T47D (cell line): ENCODE data around the gene GPR139.

Source experiments
- DNase-seq, 2 experiments: peaks; one replicate each; pipeline versions ENCODE4 v3.0.0 to v3.0.0-alpha.2; 2011 to 2012; ENCODE audit warnings: low read depth in 1 of 2, low spot score in 1 of 2
- JUND ChIP-seq: IDR thresholded peaks from 2 replicates; pipeline ENCODE4 v1.6.1; 2012; ENCODE audit warnings: low read depth
- in situ Hi-C: cut with HindIII; loops from 2 replicates; pipeline ENCODE4 v1.10.0; 2016; ENCODE audit warnings: low sequenced_read_pairs, low pct_unique_long_range_greater_than_20kb

Gene GPR139

DNA sequence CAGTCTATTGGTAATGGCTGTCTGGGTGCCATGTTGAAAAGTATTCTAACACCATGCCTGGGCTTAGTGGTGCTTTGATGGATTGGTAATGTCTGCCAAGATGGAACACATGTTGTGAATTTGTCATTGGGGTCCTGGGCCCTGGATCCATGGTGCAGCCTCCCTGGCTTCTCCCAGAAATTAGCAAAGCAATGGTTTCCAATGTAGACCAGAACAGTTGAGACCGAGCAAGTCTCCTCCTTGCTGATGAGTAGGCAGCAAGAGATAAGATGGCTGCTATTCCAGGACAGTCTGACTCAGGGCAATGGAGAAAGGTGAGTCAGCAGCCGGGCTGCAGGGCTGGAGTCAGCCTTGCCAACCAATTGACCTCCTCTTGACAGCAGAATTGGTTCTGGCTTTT is 30.8 kb downstream of the GPR139 start:
- in situ Hi-C loops: no loop called here
- no peak for TF ChIP-seq JUND
- no peak for DNase-seq

DNA sequence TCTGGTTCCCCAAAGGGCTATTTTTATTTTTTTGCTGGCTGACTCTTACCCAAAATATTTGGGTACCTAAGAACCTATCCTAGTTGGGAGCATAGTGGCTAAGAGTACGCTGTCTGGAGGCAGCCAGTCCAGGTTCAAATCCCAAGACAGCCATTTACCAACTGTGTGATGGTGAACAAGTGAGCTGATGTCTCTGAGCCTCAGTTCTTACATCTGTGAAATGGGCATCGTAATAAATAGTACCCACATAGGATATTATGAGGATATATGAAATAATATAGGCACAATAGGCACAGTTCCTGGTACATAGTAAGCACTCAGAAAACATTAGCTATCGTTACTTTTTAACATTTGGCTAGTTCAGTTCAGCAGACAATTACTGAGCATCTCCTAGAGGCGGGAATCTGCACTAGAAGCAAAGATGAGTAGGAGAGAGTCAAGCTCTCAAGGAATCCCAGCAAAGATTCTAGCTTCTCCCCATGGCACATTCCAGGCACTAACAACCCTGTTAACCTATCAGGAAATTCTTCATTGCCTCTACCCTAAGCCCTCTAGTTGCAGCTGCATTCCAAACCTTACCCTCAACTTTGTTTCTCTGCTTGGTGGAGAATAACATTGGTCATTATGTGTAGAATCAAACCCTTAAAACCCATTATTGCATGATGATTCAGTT is 31.6 kb downstream of the GPR139 start:
- in situ Hi-C loops: no loop called here
- DNase-seq: no peak
- TF ChIP-seq JUND: no peak

DNA sequence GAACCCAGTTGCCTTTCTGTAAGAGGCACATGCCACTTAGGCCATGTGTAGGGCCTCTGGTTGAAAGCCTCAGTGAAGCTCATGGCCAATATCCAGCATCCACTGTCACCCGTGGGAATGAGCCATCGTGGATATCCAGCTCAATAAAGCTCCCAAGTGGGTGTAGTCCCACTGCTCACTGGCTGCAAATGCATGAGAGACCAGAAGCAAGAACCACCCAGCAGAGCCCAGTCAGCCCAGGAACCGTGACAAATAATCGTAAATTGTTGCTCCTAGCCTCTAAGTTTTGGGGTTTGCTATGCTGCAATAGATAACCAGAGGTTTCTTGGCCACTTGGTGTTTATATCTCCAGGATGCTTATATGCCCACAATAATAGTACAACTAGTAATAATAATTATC is 33.7 kb downstream of the GPR139 start:
- in situ Hi-C loops: no loop called here
- no peak for DNase-seq
- TF ChIP-seq JUND: no peak

DNA sequence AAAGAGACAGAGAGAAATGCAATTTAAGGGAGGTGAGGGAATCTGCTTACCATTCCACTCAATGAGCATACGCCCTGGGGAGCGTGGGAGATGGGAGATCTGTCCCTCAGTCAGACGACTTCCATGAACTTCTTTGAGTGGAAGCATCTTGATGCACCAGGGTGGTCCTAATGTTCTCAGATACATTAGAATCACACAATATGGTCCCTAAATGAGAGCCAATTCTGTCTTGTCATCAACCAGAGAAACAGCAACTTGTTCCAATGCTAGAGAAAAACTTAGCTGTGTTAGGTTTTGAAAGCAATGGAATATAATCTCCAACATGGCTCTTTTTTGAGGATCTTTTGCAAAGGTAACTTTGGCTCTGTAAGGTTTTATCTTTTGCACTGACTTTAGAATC is 44.1 kb downstream of the GPR139 start:
- in situ Hi-C loops: no loop called here
- no peak for DNase-seq

DNA sequence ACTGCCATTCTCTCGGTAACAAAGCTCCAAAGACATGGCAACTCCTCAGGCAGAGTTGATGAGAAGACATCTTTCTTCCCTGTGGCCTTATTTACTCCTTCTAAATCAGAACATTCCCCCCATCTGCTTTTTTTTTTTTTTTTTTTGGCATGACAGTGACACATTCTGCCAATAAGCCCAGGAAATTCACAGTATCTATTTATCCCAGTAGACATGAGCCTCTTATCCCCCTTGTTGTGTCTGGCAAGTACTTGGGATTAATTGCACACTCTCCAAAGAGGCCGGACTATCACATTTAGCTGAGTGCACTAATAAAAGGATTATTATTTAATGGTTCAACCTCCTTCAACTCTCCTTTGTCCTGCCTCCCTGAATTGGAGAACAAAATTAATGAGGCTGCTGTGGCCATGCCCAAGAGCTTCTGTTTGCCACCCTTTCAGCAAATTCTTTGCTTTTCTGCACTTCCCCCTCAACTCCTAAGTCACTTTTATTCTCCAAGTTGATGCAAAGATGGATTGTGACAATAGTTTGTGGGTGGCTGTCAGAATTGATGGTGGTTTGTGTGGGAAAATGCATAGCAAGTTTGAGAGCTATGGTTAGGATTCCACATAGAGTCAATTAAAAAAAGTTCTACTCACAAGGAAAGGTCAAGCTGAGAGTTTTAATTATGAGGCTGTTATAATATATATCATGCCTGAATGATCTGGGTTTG is 47.2 kb downstream of the GPR139 start:
- TF ChIP-seq JUND: no peak
- DNase-seq: no peak
- in situ Hi-C loops: no loop called here

More for the DNA sequence above, 44.1 kb downstream of the GPR139 start:
- TF ChIP-seq JUND: no peak

DNA sequence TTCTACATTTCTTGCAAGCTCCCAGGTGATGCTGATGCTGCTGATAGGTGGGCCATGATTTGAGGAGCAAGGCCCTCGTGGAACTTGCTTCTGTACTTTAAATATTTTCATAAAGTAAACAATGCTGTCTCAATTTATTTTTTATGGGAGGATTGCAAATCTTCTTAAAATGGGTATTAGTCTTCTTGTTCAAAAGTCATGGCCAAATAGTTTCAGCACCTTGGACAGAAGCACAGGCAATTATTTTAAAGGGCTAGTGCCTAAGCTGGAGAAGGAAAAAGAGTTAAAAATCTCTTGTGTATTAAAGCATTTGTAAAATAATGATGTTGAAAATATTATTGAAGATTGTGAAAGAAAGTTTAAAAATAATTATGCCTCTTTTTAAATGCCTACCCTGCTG is 50.5 kb downstream of the GPR139 start:
- TF ChIP-seq JUND: no peak
- in situ Hi-C loops: no loop called here
- peak in 1 of 2 experiments; percentile 77 for DNase-seq

DNA sequence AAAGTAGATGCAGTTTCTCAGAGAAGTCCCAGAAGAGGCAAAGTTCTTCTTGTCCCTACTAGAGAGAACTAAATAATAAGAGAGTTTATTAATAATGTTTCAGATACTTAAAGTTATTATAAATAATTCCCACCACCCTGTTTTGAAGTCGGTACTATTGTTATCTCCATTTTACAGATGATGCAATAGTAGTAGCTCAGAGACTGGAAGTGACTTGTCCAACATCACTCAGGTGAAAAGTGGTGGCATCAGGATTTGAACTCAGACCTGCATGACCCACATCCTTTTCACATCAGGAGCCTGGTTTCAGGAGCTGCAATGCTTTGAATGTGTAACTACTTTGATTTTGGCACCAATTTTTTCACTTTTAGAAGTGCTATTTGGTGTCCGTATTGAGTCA is 52.7 kb downstream of the GPR139 start:
- TF ChIP-seq JUND: no peak
- DNase-seq: no peak
- in situ Hi-C loops: no loop called here

DNA sequence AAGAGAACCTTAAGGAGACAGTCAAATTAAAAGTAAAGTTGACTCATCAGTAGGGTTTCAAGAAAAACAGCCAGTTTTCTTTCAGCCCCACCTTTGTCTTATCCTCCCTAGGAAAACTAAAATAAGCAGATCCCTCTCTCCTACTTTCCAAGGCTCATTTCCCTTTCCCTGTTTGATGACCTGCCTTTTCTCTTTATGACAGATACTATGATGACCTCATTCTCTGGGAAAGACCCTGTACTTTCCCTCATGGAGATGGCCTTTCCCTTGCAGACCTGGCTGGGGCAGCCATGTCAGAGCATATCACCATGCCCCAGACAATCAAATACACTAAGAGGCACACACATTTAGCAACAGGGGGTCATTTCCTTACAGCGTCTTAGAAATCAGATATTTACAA is 53.6 kb downstream of the GPR139 start:
- no peak for DNase-seq
- no peak for TF ChIP-seq JUND
- in situ Hi-C loops: no loop called here

DNA sequence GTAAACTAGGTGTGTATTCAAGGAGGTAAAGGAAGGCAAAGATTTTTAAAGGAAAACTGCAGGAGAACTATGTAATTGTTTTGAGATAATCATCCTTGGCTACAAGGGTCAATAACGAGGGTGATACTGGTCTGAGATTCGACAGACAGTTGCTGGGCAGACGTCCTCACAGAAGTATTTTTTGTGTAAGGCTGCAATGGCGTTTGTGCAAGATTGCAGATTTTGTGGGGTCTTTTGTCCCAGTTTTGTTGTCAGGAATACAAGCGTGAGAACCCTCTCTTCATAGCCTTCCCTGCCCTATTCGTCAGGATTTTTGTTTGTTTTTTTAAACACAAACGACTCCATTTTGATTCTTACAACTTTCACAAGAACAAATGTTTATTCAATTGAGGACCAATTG is 57.5 kb downstream of the GPR139 start:
- in situ Hi-C loops: no loop called here
- no peak for DNase-seq
- no peak for TF ChIP-seq JUND

DNA sequence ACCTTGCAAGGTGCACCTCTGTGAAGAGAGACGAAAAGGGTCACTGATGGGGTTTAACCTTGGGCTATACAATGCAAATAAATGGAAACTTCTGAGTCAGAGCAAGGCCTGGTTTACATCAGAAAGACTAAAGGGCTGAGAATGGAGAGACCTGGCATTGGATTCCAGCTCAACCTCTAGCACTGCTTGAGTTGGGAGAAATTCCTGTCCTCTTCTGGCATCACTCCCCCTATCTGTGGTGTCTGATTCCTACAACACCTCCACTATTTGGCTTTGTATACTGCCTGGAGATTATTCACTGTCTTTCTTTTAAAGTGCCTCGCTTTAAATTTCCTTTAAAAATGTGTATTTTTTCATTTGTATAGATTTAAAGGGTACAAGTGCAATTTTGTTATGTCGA is 68.8 kb downstream of the GPR139 start:
- TF ChIP-seq JUND: no peak
- in situ Hi-C loops: no loop called here
- no peak for DNase-seq

DNA sequence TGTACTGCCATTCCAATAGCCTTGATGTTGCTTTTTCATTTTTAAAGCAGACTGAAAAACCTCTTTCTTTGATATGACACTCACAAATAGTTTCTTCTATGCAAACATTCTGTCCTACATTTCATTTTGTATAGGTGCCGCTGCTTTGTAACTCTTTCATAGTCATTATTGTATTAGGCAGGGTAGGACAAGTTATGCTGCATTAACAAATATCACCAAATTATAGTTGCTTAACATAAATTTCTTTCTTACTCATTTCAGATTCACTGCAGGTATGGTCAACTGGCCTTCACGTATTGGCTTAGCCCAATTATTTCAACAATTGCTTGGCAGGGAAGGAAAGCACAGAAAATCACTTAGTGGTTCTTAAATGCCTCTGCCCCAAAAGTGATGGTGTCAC is 70.8 kb downstream of the GPR139 start:
- in situ Hi-C loops: no loop called here
- no peak for TF ChIP-seq JUND
- no peak for DNase-seq

DNA sequence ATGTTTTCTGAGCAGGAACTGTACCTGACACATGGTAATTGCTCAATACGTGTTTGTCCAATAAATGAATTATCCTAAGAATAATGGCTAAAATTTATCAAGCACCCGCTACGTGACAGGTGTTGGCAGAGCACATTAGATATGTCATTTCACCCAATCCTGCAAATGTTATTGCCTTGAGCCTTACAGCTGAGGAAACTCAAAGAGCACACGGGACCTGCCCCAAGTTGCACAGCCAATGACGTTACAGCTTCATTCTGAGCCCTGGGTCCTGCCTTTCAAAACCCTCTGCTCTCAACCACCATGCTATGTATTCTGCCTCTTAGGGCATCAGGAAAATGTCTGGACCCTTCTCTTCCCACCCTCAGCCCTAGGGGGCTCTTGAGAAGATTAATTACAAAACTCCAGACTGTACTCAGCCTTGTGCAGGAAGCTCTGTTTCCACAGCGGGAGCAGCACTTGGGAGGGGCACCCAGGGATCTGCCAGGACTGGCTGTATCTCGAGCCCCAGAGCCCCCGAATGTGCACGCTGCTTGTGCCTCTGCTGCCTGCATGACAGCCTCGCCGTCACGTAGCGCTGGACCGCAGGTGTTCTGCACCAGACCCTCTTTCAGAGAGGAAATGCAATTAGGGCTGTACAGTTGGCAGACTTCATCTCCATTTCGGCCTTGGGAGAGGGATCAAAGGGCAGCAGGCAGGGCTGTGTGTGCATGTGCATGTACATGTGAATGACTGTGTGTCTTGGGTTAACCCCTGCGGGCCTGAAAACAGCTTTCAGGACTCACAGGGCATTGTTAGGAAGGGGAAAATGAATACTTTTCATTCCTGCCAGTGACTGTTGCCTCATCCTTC is 71.6 kb downstream of the GPR139 start:
- DNase-seq: no peak
- no peak for TF ChIP-seq JUND
- in situ Hi-C loops: no loop called here

DNA sequence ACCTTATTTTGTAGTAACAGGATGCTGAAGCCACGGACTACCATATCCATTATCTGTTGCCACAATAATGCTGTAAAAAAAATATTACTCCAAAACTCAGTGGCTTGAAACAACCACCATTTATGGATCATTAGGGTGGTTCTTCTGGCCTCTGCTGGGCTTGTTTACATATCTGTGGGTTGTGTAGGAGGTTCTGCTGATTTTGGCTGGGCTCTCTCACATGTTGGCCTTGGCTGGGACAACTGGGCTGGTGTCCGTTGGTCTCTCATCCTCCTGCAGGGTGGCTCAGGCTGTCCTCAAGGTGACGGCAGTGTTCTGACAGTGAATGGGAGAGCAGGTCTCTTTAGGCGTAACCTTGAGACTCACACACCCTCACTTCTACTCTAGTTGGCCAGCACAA is 76.0 kb downstream of the GPR139 start:
- TF ChIP-seq JUND: no peak
- in situ Hi-C loops: no loop called here
- peak in 1 of 2 experiments; percentile 25 for DNase-seq
